Activated B cell treated with CpG ODN at 0.5 μM for 24 hours (primary cell): ENCODE measurements around the gene NPAS2. TPM values are rescaled to one million over a fixed set of nuclear protein-coding genes. Genes with fewer than 3 reads are reported as not detected.

ENCODE experiments used
- ATAC-seq: fragments of 200-7000 bp; cut with Tn5 transposase; one replicate; pipeline ENCODE4 v1.10.0; 2021; ENCODE audit warnings: low read depth, mild to moderate bottlenecking, moderate library complexity
- CTCF ChIA-PET: fragments of 350-600 bp; sonication (Branson Sonifier 250); formaldehyde crosslinking; loops from one replicate; lab custom pipeline; 2021; ENCODE audit warnings: antibody characterized with exemption; lab: Charles Lee
- POLR2A ChIA-PET: fragments of 350-600 bp; sonication (Branson Sonifier 250); formaldehyde crosslinking; loops from one replicate; lab custom pipeline; 2021; ENCODE audit warnings: antibody characterized with exemption; lab: Charles Lee
- DNase-seq: peaks from one replicate; pipeline ENCODE4 v3.0.0; 2022
- H3K27ac Mint-ChIP-seq: one replicate; pipeline ENCODE4 v1.8.0; 2020; ENCODE audit warnings: mixed read lengths
- H3K27me3 Mint-ChIP-seq: one replicate; pipeline ENCODE4 v1.8.0; 2021; ENCODE audit warnings: mixed read lengths
- H3K36me3 Mint-ChIP-seq: one replicate; pipeline ENCODE4 v1.8.0; 2021; ENCODE audit warnings: low read depth, mixed read lengths
- H3K4me1 Mint-ChIP-seq: one replicate; pipeline ENCODE4 v1.8.0; 2021; ENCODE audit warnings: mixed read lengths
- H3K4me3 Mint-ChIP-seq: one replicate; pipeline ENCODE4 v1.8.0; 2020; ENCODE audit warnings: mild to moderate bottlenecking, mixed read lengths
- H3K9me3 Mint-ChIP-seq: one replicate; pipeline ENCODE4 v1.8.0; 2020; ENCODE audit warnings: mixed read lengths
- CTCF ChIP-seq: fragments of 200-600 bp; IDR thresholded peaks from one replicate; pipeline ENCODE4 v1.8.0; 2022; ENCODE audit warnings: antibody characterized with exemption, mild to moderate bottlenecking
- intact Hi-C: fragments of 100-400 bp; cut with micrococcal nuclease; formaldehyde crosslinking; loops from one replicate; pipeline ENCODE4 v1.15.1; 2024
- total RNA-seq: library from RNA; stranded (reverse); gene quantifications from 2 replicates; pipeline ENCODE4 v1.2.3, GENCODE V29; 2022

Gene NPAS2
- total RNA-seq, 1 donor from 2014 or later = not detected

DNA sequence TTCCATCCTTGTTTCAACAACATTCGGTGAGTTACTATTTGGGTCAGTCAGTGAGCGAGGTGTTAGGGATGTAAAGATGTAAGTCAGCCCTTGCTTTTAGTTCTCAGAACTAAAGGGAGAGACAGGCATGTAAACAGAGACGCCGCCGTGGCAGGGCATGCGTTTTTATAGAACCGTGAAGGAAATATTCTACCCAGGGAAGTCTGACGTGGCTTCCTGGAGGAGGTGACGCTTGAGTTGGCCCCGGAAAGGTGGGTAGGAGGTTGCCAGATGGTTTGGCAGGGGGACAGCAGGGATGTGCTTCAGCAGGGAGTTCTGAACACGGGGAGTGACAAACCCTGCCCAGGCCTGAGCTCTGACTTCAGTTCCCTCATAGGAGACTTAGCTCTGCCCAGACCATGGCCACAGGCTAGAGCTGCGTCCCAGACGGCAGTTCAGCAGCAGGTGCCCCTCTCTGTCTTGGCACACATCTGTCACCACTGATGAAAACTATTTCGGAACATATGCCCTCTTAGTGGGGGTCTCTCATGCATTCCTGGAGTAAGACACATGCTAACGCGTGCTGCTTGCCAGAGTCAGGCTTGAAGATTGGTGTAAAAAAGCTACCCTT lies 158.7 kb downstream of the NPAS2 start:
- no peak overlapping the region for H3K27ac Mint-ChIP-seq
- peak overlapping the region; percentile 35 for H3K4me3 Mint-ChIP-seq
- DNase-seq (no peak), ATAC-seq (no peak)
- ChIA-PET CTCF (no interaction called here), POLR2A (interaction anchor here (0.7 kb wide), 1 partner anchor 23 kb away, joined by 3 read pairs; no protein-coding TSS in a partner anchor)
- peaks cover 9% of the 10 kb centered on the region for H3K27me3 Mint-ChIP-seq
- no peaks in the 10 kb centered on the region for H3K36me3 Mint-ChIP-seq
- H3K9me3 Mint-ChIP-seq = no peaks in the 10 kb centered on the region
- intact Hi-C loops = no loop called here
- peaks cover 26% of the 10 kb centered on the region for H3K4me1 Mint-ChIP-seq
- no peak for TF ChIP-seq CTCF

DNA sequence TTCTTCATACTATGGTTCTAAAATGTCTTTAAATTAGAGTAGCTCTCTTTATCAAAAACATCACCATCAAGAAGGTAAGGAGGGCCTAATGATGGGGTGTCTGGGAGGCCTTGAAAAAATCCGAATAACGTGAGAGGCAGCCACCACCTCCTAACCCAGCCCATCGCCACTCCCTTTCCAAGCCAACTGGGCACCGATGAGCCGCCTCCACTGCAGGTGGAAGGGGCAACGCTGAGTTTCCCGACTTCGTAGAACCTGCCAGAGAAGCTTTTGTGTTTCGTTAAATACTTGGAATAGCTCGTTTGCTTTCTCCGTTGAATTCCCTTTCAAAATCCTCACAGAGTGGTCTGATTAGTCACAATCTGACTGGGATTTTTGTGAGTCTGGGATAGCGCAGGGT lies 160.1 kb downstream of the NPAS2 start:
- POLR2A ChIA-PET = no interaction called here
- intact Hi-C loops = no loop called here
- Mint-ChIP-seq H3K9me3 (no peaks in the 10 kb centered on the region), H3K27ac (no peak overlapping the region), H3K36me3 (no peaks in the 10 kb centered on the region), H3K4me1 (peaks cover 26% of the 10 kb centered on the region), H3K27me3 (peaks cover 8% of the 10 kb centered on the region), H3K4me3 (no peak overlapping the region)
- DNase-seq (no peak), ATAC-seq (no peak)
- CTCF ChIA-PET = no interaction called here
- TF ChIP-seq CTCF = no peak

GRCh38 chr2:100981011-100981410 lies 161.1 kb downstream of the NPAS2 start:
- no peak for ATAC-seq
- no peaks in the 10 kb centered on the region for H3K9me3 Mint-ChIP-seq
- H3K27me3 Mint-ChIP-seq = peaks cover 8% of the 10 kb centered on the region
- H3K4me1 Mint-ChIP-seq = peaks cover 26% of the 10 kb centered on the region
- no peak overlapping the region for H3K4me3 Mint-ChIP-seq
- intact Hi-C loops = no loop called here
- TF ChIP-seq CTCF = no peak
- H3K27ac Mint-ChIP-seq = no peak overlapping the region
- DNase-seq = no peak
- ChIA-PET CTCF (no interaction called here), POLR2A (no interaction called here)
- H3K36me3 Mint-ChIP-seq = no peaks in the 10 kb centered on the region

GRCh38 chr2:100982431-100982861 lies 162.5 kb downstream of the NPAS2 start:
- Mint-ChIP-seq H3K4me1 (peaks cover 13% of the 10 kb centered on the region), H3K27me3 (peaks cover 8% of the 10 kb centered on the region), H3K27ac (no peak overlapping the region), H3K9me3 (no peaks in the 10 kb centered on the region), H3K36me3 (no peaks in the 10 kb centered on the region), H3K4me3 (no peak overlapping the region)
- DNase-seq (no peak), ATAC-seq (no peak)
- ChIA-PET CTCF (interaction anchor here (1.5 kb wide), 1 partner anchor 719 kb away, joined by 4 read pairs; no protein-coding TSS in a partner anchor), POLR2A (no interaction called here)
- no peak for TF ChIP-seq CTCF
- intact Hi-C loops = no loop called here

- peaks cover 8% of the 10 kb centered on the region for H3K27me3 Mint-ChIP-seq
- no peak for DNase-seq
- H3K36me3 Mint-ChIP-seq = no peaks in the 10 kb centered on the region
- intact Hi-C loops = no loop called here
- TF ChIP-seq CTCF = no peak
- ATAC-seq = no peak
- no peak overlapping the region for H3K27ac Mint-ChIP-seq
- no peaks in the 10 kb centered on the region for H3K9me3 Mint-ChIP-seq
- ChIA-PET POLR2A (no interaction called here), CTCF (interaction anchor here (0.8 to 1.5 kb wide), 2 partner anchors 379 to 720 kb away, joined by 4 read pairs; no protein-coding TSS in a partner anchor)
- no peak overlapping the region for H3K4me3 Mint-ChIP-seq
- H3K4me1 Mint-ChIP-seq = peaks cover 8% of the 10 kb centered on the region
Observed at GRCh38 chr2:100983201-100983600, 163.3 kb downstream of the NPAS2 start.
